Measurements from ENCODE around the gene IL10RA.

IL10RA gene

DNA sequence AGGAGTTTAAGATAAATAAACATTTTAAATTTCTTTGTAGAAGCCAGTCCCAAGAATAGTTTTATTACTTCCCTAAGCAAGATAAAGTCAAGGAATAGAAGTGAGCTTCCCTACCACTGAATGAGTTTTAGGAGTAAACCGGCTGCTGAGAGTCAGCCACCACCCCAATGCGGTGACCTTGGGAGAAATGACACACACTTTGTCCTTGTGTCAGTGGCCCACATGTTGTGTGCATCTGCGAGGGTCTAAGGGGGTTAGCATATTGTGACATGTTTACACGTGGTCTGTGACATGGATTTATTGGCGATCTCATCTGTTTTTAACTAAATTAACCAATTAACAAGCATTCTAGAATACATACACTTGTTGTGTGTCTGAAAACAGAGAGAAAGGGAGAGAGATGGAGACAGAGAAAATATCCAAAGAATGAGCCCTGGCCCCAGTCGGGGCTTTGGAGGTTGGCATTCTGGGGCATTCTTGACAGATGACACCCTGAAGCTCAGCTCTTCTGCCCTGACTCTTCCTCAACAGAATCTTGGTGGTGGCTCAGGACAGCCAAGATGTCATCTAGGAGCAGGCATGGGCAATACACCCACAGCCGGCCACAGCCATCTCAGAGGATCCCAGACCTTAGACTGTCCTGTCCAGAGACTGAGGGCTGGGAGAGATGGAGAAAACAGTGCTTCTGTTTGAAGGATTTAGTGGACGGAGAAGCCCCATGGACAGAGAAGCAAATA, 60.9 kb downstream of the IL10RA start:
- no peak for DNase-seq (ENCODE audit: low read depth)

GRCh38 chr11:118047749-118048148, 61.6 kb downstream of the IL10RA start:
- DNase-seq (ENCODE audit: low read depth), result no peak

- DNase-seq (ENCODE audit: low read depth), result no peak
Observed at GRCh38 chr11:118048472-118049370, 62.5 kb downstream of the IL10RA start.

- DNase-seq (ENCODE audit: low read depth), result no peak
Observed at GRCh38 chr11:118049771-118050170, 63.6 kb downstream of the IL10RA start.

GRCh38 chr11:118050208-118050891, 64.2 kb downstream of the IL10RA start:
- no peak for DNase-seq (ENCODE audit: low read depth)
